SK-N-SH (cell line): Measurements from ENCODE around the gene MFAP3. TPM values are rescaled to one million over a fixed set of nuclear protein-coding genes. Genes with fewer than 3 reads are reported as not detected.

Experiments used
- CTCF ChIA-PET: fragments of 300-600, 350-600 bp; formaldehyde crosslinking; extraction: SDS; loops from one replicate; lab custom pipeline; 2021; lab: Yijun Ruan, JAX
- POLR2A ChIA-PET: fragments of 350-600 bp; sonication (Branson Sonifier 250); formaldehyde crosslinking; extraction: SDS; loops from one replicate; lab custom pipeline; 2020; ENCODE audit warnings: antibody characterized with exemption, inconsistent platforms; lab: Yijun Ruan, JAX
- DNase-seq: peaks from one replicate; pipeline ENCODE4 v3.0.0; 2012
- H2AFZ ChIP-seq: fragments of 200-600 bp; sonication (generic); 2 replicates; pipeline ENCODE4 v1.8.1; 2016; ENCODE audit warnings: antibody characterized with exemption, mild to moderate bottlenecking, low read depth
- H3F3A ChIP-seq: fragments of 200-600 bp; sonication (generic); replicated peaks from 2 replicates; pipeline ENCODE3; 2016; ENCODE audit warnings: antibody characterized with exemption, mild to moderate bottlenecking; ENCODE audit not compliant: insufficient read depth
- H3K27ac ChIP-seq, 2 experiments: fragments of 200-500 bp in 1 of 2; fragments of 200-600 bp in 1 of 2; sonication (Bioruptor generic) in 1 of 2; sonication (generic), shearing (Covaris generic) in 1 of 2; 2 replicates each; pipeline versions ENCODE4 v1.5.1 to v1.6.1; 2014 to 2016; ENCODE audit warnings: low read depth in 2 of 2, inconsistent platforms in 1 of 2, low read length in 1 of 2, mild to moderate bottlenecking in 1 of 2, mixed read lengths in 1 of 2
- H3K27me3 ChIP-seq: fragments of 200-600 bp; sonication (generic), shearing (Covaris generic); 2 replicates; pipeline ENCODE4 v1.6.1; 2016; ENCODE audit warnings: mixed run types; ENCODE audit not compliant: insufficient read depth
- H3K36me3 ChIP-seq, 2 experiments: fragments of 200-500 bp in 1 of 2; fragments of 200-600 bp in 1 of 2; sonication (Bioruptor generic) in 1 of 2; sonication (generic) in 1 of 2; replicated peaks in 1 of 2; 2 replicates each; pipeline versions ENCODE3 to v1.5.1; 2014 to 2016; ENCODE audit warnings: low read length in 1 of 2, mild to moderate bottlenecking in 1 of 2; ENCODE audit not compliant: insufficient read depth in 2 of 2, control insufficient read depth in 1 of 2
- H3K4me1 ChIP-seq, 2 experiments: fragments of 200-500 bp in 1 of 2; fragments of 200-600 bp in 1 of 2; sonication (Bioruptor generic) in 1 of 2; sonication (generic), shearing (Covaris generic) in 1 of 2; 2 replicates each; pipeline versions ENCODE4 v1.5.1 to v1.6.1; 2014 to 2016; ENCODE audit warnings: low read depth in 1 of 2, low read length in 1 of 2, mixed run types in 1 of 2; ENCODE audit not compliant: insufficient read depth in 2 of 2, control insufficient read depth in 1 of 2
- H3K4me2 ChIP-seq: fragments of 200-600 bp; sonication (generic), shearing (Covaris generic); 2 replicates; pipeline ENCODE4 v1.6.1; 2017; ENCODE audit warnings: mixed run types
- H3K4me3 ChIP-seq, 2 experiments: fragments of 200-500 bp in 1 of 2; fragments of 200-600 bp in 1 of 2; sonication (Bioruptor generic) in 1 of 2; sonication (generic), shearing (Covaris generic) in 1 of 2; 2 replicates each; pipeline versions ENCODE4 v1.5.1 to v1.8.1; 2014 to 2016; ENCODE audit warnings: low read depth in 2 of 2, inconsistent platforms in 1 of 2, low read length in 1 of 2, mild to moderate bottlenecking in 1 of 2, mixed read lengths in 1 of 2, moderate library complexity in 1 of 2
- H3K79me2 ChIP-seq: fragments of 200-600 bp; sonication (generic); 2 replicates; pipeline ENCODE4 v1.8.1; 2017; ENCODE audit warnings: mild to moderate bottlenecking; ENCODE audit not compliant: insufficient read depth
- H3K9ac ChIP-seq: fragments of 200-600 bp; sonication (generic); 2 replicates; pipeline ENCODE4 v1.6.1; 2017; ENCODE audit warnings: mixed run types
- H3K9me2 ChIP-seq: fragments of 200-600 bp; sonication (generic); 2 replicates; pipeline ENCODE4 v1.6.1; 2017; ENCODE audit warnings: mixed run types
- H3K9me3 ChIP-seq: fragments of 200-600 bp; sonication (generic); 2 replicates; pipeline ENCODE4 v1.6.1; 2017; ENCODE audit warnings: mixed run types, mild to moderate bottlenecking, moderate library complexity
- H4K20me1 ChIP-seq: fragments of 200-600 bp; sonication (generic); 2 replicates; pipeline ENCODE4 v1.6.1; 2017; ENCODE audit warnings: mild to moderate bottlenecking, mixed run types; ENCODE audit not compliant: insufficient read depth
- CTCF ChIP-seq: fragments of 200-600 bp; sonication (generic); IDR thresholded peaks from 2 replicates; pipeline ENCODE4 v1.6.1; 2017; ENCODE audit warnings: antibody characterized with exemption, mild to moderate bottlenecking, moderate library complexity
- ELF1 ChIP-seq: IDR thresholded peaks from 2 replicates; pipeline ENCODE4 v1.4.0; 2012
- EZH2phosphoT487 ChIP-seq: fragments of 200-600 bp; sonication (generic); IDR thresholded peaks from 2 replicates; pipeline ENCODE4 v1.6.1; 2017; ENCODE audit warnings: low read depth, mixed run types, mild to moderate bottlenecking, antibody characterized with exemption, moderate library complexity, borderline replicate concordance
- FOXM1 ChIP-seq: IDR thresholded peaks from 2 replicates; pipeline ENCODE4 v1.4.0; 2012; ENCODE audit warnings: low read depth, mild to moderate bottlenecking
- GATA2 ChIP-seq: sonication (generic); formaldehyde crosslinking; IDR thresholded peaks from 2 replicates; pipeline ENCODE4 v1.5.0; 2020; ENCODE audit warnings: mild to moderate bottlenecking, missing genetic modification reagents
- IRF3 ChIP-seq: fragments of 150-350 bp; IDR thresholded peaks from 2 replicates; pipeline ENCODE4 v1.6.1; 2016; ENCODE audit warnings: mild to moderate bottlenecking, low read depth, low read length
- JUND ChIP-seq: IDR thresholded peaks from 2 replicates; pipeline ENCODE4 v1.4.0; 2012
- MAX ChIP-seq: IDR thresholded peaks from 2 replicates; pipeline ENCODE4 v1.4.0; 2012; ENCODE audit warnings: low read depth
- NFIC ChIP-seq: IDR thresholded peaks from 2 replicates; pipeline ENCODE4 v1.4.0; 2012; ENCODE audit warnings: borderline replicate concordance
- NRF1 ChIP-seq: IDR thresholded peaks from 2 replicates; pipeline ENCODE4 v1.6.1; 2012; ENCODE audit warnings: low read depth, mild to moderate bottlenecking, low read length
- REST ChIP-seq: IDR thresholded peaks from 2 replicates; pipeline ENCODE4 v1.6.1; 2012; ENCODE audit warnings: mild to moderate bottlenecking, low read depth, low read length, moderate library complexity
- RFX5 ChIP-seq: IDR thresholded peaks from 2 replicates; pipeline ENCODE4 v1.6.1; 2012; ENCODE audit warnings: mild to moderate bottlenecking, improper control_type of control experiment, low read length
- SMC3 ChIP-seq: IDR thresholded peaks from 2 replicates; pipeline ENCODE4 v1.6.1; 2012; ENCODE audit warnings: low read depth, low read length, improper control_type of control experiment
- TCF12 ChIP-seq: IDR thresholded peaks from 2 replicates; pipeline ENCODE4 v1.4.0; 2012
- USF1 ChIP-seq: IDR thresholded peaks from 2 replicates; pipeline ENCODE4 v1.4.0; 2012; ENCODE audit warnings: low read depth, borderline replicate concordance
- YY1 ChIP-seq: IDR thresholded peaks from 2 replicates; pipeline ENCODE4 v1.4.0; 2012; ENCODE audit warnings: low read depth, mild to moderate bottlenecking
- ZBTB33 ChIP-seq: IDR thresholded peaks from 2 replicates; pipeline ENCODE4 v1.4.0; 2012; ENCODE audit warnings: low read depth, borderline replicate concordance
- WGBS: methylation state at CpG from one replicate; pipeline ENCODE4 v1.1.6; 2017; ENCODE audit warnings: low lambda C conversion rate; 5-methylcytosine and 5-hydroxymethylcytosine counted together
- polyA plus RNA-seq, 3 experiments: library from polyadenylated mRNA; depleted of rRNA; stranded (reverse); fragments of >200 nt; gene quantifications; 2 replicates each; pipeline ENCODE4 v1.2.3, GENCODE V29; 2012

MFAP3 gene
- polyA plus RNA-seq, 1 of the 3 experiments (the other 2 are of a cell fraction), result 16.0 TPM

- Histone ChIP-seq H3K4me1 (no peaks in the 10 kb centered on the region), H3K27ac (no peak overlapping the region), H3K36me3 (peaks cover 24 to 28% of the 10 kb centered on the region in 2 experiments), H2AFZ (no peak overlapping the region), H3K4me2 (no peak overlapping the region), H3K27me3 (no peaks in the 10 kb centered on the region), H3K79me2 (no peaks in the 10 kb centered on the region), H3K9me3 (no peaks in the 10 kb centered on the region), H3K9me2 (no peaks in the 10 kb centered on the region), H4K20me1 (no peaks in the 10 kb centered on the region), H3K4me3 (no peak overlapping the region), H3K9ac (no peak overlapping the region), H3F3A (no peaks in the 10 kb centered on the region)
- TF ChIP-seq ELF1, result no peak
- no peak for TF ChIP-seq NFIC
- no peak for TF ChIP-seq RFX5
- TF ChIP-seq USF1, result no peak
- no peak for TF ChIP-seq TCF12
- TF ChIP-seq FOXM1, result no peak
- TF ChIP-seq JUND, result no peak
- no peak for TF ChIP-seq EZH2phosphoT487
- TF ChIP-seq IRF3, result no peak
- no peak for TF ChIP-seq CTCF
- TF ChIP-seq YY1, result no peak
- no peak for DNase-seq
- ChIA-PET CTCF (no interaction called here), POLR2A (no interaction called here)
Measured at GRCh38 chr5:154000703-154001102, 38.1 kb upstream of the MFAP3 start.

- no peaks in the 10 kb centered on the region for H3K9me3 ChIP-seq
- H3F3A ChIP-seq, result no peaks in the 10 kb centered on the region
- H3K27me3 ChIP-seq, result no peaks in the 10 kb centered on the region
- H3K4me2 ChIP-seq, result no peak overlapping the region
- H4K20me1 ChIP-seq, result no peaks in the 10 kb centered on the region
- no peaks in the 10 kb centered on the region for H3K9me2 ChIP-seq
- no peaks in the 10 kb centered on the region for H3K79me2 ChIP-seq
- 88% methylated on average over 4 of the region's 4 CpGs for WGBS
- no peak for DNase-seq
- H3K4me3 ChIP-seq, result no peak overlapping the region
- H2AFZ ChIP-seq, result no peak overlapping the region
- CTCF ChIA-PET, result no interaction called here
- no peak overlapping the region for H3K9ac ChIP-seq
- H3K36me3 ChIP-seq, result peaks cover 21 to 22% of the 10 kb centered on the region in 2 experiments
- H3K4me1 ChIP-seq, result no peaks in the 10 kb centered on the region
- H3K27ac ChIP-seq, result no peak overlapping the region
- POLR2A ChIA-PET, result no interaction called here
- TF ChIP-seq JUND, result no peak
- TF ChIP-seq YY1, result no peak
- TF ChIP-seq GATA2, result no peak
- TF ChIP-seq MAX, result no peak
- no peak for TF ChIP-seq IRF3
- TF ChIP-seq NRF1, result no peak
- TF ChIP-seq ZBTB33, result no peak
- no peak for TF ChIP-seq NFIC
- no peak for TF ChIP-seq REST
- no peak for TF ChIP-seq SMC3
Measured at GRCh38 chr5:154002093-154002492, 36.7 kb upstream of the MFAP3 start.
